DMS 273 (cell line): ENCODE measurements around the gene NOCT.
"Not testable (repeated sequence)": the region's sequence is repeated elsewhere in the genome, so short reads cannot be mapped to it uniquely, and the experiment has no call there.

Source experiments
- DNase-seq: peaks from one replicate; lab custom pipeline; 2025; ENCODE audit not compliant: unreplicated experiment; lab: John Stamatoyannopoulos, UW

The NOCT gene

GRCh38 chr4:139015269-139015947 lies at the start of gene NOCT:
Gene NOCT (plus strand): TSS chr4:139015781. CDS start chr4:139015982, 201 bp downstream.
- DNase-seq, result peak; percentile 93

GRCh38 chr4:138967313-138967712 lies 48.3 kb upstream of the NOCT start:
- no peak for DNase-seq

- peak; percentile 74 for DNase-seq
These were observed 42.4 kb upstream of the NOCT start for GRCh38 chr4:138972956-138973801.

- peak; percentile 7 for DNase-seq
These were observed 40.4 kb upstream of the NOCT start for GRCh38 chr4:138975225-138975624.

GRCh38 chr4:138976526-138976925 lies 39.1 kb upstream of the NOCT start:
- DNase-seq, result no peak

GRCh38 chr4:138977524-138977923 lies 38.1 kb upstream of the NOCT start:
- DNase-seq, result no peak

GRCh38 chr4:138978028-138978585 lies 37.5 kb upstream of the NOCT start:
- no peak for DNase-seq

GRCh38 chr4:138978600-138978999 lies 37.0 kb upstream of the NOCT start:
- DNase-seq, result no peak

GRCh38 chr4:138979742-138980141 lies 35.8 kb upstream of the NOCT start:
- no peak for DNase-seq

- DNase-seq, result peak; percentile 7
These were observed 33.6 kb upstream of the NOCT start for GRCh38 chr4:138981930-138982390.

GRCh38 chr4:138982754-138983153 lies 32.8 kb upstream of the NOCT start:
- DNase-seq, result no peak

- no peak for DNase-seq
These were observed 31.9 kb upstream of the NOCT start for GRCh38 chr4:138983690-138984089.

GRCh38 chr4:138984647-138985046 lies 30.9 kb upstream of the NOCT start:
- no peak for DNase-seq

GRCh38 chr4:138992676-138993075 lies 22.9 kb upstream of the NOCT start:
- DNase-seq, result peak; percentile 1

- no peak for DNase-seq
These were observed 19.5 kb upstream of the NOCT start for GRCh38 chr4:138996090-138996489.

- no peak for DNase-seq
These were observed 15.9 kb upstream of the NOCT start for GRCh38 chr4:138999666-139000065.

GRCh38 chr4:139000134-139000533 lies 15.4 kb upstream of the NOCT start:
- DNase-seq, result not testable (repeated sequence)

- not testable (repeated sequence) for DNase-seq
These were observed 14.2 kb upstream of the NOCT start for GRCh38 chr4:139001430-139001829.

- DNase-seq, result not testable (repeated sequence)
These were observed 11.9 kb upstream of the NOCT start for GRCh38 chr4:139003668-139004067.

GRCh38 chr4:139005774-139006173 lies 9.8 kb upstream of the NOCT start:
- DNase-seq, result no peak

- no peak for DNase-seq
These were observed 7.9 kb upstream of the NOCT start for GRCh38 chr4:139007640-139008039.

- not testable (repeated sequence) for DNase-seq
These were observed 7.3 kb upstream of the NOCT start for GRCh38 chr4:139008278-139008677.
